Type B pancreatic cell (in vitro differentiated cells): ENCODE results near the gene PRM2. TPM values are rescaled to one million over a fixed set of nuclear protein-coding genes. Genes with fewer than 3 reads are reported as not detected.
A peak's percentile ranks its signal among the peaks of the same experiment; 100 is the strongest.

Experiments
- DNase-seq: peaks from one replicate; pipeline ENCODE4 v3.0.0; 2021; ENCODE audit warnings: mixed read lengths; ENCODE audit not compliant: unreplicated experiment; ENCODE audit errors: extremely low spot score
- H3K27ac Mint-ChIP-seq: 2 replicates; pipeline ENCODE4 v1.8.0; 2021; ENCODE audit warnings: mild to moderate bottlenecking, mixed read lengths
- H3K27me3 Mint-ChIP-seq: 2 replicates; pipeline ENCODE4 v1.8.0; 2021; ENCODE audit warnings: mixed read lengths
- H3K36me3 Mint-ChIP-seq: 2 replicates; pipeline ENCODE4 v1.8.0; 2021; ENCODE audit warnings: mixed read lengths
- H3K4me1 Mint-ChIP-seq: one replicate; pipeline ENCODE4 v1.8.0; 2021; ENCODE audit warnings: mixed read lengths; ENCODE audit not compliant: unreplicated experiment
- H3K4me3 Mint-ChIP-seq: 2 replicates; pipeline ENCODE4 v1.8.0; 2021; ENCODE audit warnings: mild to moderate bottlenecking, mixed read lengths
- H3K9me3 Mint-ChIP-seq: 2 replicates; pipeline ENCODE4 v1.8.0; 2021; ENCODE audit warnings: mixed read lengths
- total RNA-seq: library from RNA; stranded (reverse); gene quantifications from 2 replicates; pipeline ENCODE4 v1.2.1, GENCODE V29; 2021; ENCODE audit warnings: low replicate concordance
- TF ChIP-seq, protein P1 (sequence below): fragments of 200-600 bp; sonication (generic); conservative IDR thresholded peaks from 2 replicates; pipeline ENCODE4 v1.5.0; 2021; ENCODE audit warnings: antibody characterized with exemption, mild to moderate bottlenecking

Gene PRM2
- total RNA-seq, 1 donor from 2014 or later, result not detected

DNA sequence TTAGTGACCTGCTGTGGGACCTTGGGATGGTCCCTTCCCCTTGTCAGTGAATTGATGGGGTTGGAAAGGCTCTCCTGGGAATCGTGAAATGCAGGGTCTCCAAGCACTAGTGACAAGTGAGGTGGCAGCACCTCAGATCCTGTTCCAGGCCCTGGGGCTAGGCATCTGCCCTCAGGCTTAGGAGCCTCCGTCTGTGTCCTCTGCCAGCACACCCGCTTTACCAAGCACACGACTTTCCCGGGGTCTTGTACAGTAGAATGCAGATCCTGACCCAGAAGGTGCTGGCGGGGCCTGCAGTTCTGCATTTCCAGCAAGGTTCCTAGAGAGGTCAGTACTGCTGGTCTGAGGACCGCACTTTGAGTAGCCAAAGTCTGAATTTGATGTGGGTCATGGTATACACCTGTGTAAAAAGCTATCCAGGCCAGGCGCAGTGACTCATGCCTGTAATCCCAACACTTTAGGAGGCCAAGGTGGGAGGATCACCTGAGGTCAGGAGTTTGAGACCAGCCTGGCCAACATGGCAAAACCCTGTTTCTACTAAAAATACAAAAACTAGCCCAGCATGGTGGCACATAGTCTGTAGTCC lies 38.1 kb upstream of the PRM2 start:
- H3K4me3 Mint-ChIP-seq, result no peak overlapping the region
- no peaks in the 10 kb centered on the region for H3K27me3 Mint-ChIP-seq
- TF ChIP-seq, protein P1, sequence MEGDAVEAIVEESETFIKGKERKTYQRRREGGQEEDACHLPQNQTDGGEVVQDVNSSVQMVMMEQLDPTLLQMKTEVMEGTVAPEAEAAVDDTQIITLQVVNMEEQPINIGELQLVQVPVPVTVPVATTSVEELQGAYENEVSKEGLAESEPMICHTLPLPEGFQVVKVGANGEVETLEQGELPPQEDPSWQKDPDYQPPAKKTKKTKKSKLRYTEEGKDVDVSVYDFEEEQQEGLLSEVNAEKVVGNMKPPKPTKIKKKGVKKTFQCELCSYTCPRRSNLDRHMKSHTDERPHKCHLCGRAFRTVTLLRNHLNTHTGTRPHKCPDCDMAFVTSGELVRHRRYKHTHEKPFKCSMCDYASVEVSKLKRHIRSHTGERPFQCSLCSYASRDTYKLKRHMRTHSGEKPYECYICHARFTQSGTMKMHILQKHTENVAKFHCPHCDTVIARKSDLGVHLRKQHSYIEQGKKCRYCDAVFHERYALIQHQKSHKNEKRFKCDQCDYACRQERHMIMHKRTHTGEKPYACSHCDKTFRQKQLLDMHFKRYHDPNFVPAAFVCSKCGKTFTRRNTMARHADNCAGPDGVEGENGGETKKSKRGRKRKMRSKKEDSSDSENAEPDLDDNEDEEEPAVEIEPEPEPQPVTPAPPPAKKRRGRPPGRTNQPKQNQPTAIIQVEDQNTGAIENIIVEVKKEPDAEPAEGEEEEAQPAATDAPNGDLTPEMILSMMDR, result no peak
- peak overlapping the region; percentile 93 for H3K27ac Mint-ChIP-seq
- H3K36me3 Mint-ChIP-seq, result no peaks in the 10 kb centered on the region
- peaks cover 23% of the 10 kb centered on the region for H3K4me1 Mint-ChIP-seq
- no peak for DNase-seq
- no peaks in the 10 kb centered on the region for H3K9me3 Mint-ChIP-seq

DNA sequence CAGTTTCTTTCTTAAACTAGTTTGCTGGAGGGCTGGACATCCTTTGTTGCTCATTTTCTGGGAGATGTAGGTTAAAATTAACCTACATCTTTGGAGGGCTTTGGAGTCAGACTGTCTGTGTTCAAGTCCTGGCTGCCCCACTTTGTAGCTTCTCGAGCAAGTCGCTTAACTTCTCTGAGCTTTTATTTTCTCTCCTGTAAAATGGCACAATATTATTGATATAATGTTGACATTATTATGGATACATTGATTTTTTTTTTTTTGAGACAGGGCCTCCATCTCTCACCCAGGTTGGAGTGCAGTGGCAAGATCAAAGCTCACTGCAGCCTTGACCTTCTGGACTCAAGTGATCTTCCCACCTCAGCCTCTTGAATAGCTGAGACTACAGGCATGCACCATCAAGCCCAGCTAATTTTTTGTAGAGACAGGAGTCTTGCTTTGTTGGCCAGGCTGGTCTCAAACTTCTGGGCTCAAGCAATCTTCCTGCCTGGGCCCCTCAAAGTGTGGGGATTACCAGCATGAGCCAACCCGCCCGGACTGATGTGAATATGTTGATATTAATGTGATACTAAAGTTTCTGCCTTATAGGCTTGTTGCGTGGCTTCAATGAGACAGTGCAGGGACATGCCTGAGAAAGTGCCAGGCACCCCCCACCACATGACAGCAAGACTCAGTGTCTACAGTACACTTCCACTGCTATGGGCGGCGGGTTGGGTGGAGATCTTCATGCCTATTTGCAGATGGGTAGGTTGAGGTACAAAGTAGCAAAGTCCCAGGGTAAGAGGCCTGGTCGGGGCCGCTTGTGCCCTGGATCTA lies 37.4 kb upstream of the PRM2 start:
- H3K4me3 Mint-ChIP-seq, result peak overlapping the region; percentile 76
- no peaks in the 10 kb centered on the region for H3K36me3 Mint-ChIP-seq
- no peaks in the 10 kb centered on the region for H3K9me3 Mint-ChIP-seq
- H3K27ac Mint-ChIP-seq, result peak overlapping the region; percentile 93
- H3K27me3 Mint-ChIP-seq, result no peaks in the 10 kb centered on the region
- peaks cover 23% of the 10 kb centered on the region for H3K4me1 Mint-ChIP-seq
- no peak for DNase-seq
- TF ChIP-seq, protein P1, result no peak

DNA sequence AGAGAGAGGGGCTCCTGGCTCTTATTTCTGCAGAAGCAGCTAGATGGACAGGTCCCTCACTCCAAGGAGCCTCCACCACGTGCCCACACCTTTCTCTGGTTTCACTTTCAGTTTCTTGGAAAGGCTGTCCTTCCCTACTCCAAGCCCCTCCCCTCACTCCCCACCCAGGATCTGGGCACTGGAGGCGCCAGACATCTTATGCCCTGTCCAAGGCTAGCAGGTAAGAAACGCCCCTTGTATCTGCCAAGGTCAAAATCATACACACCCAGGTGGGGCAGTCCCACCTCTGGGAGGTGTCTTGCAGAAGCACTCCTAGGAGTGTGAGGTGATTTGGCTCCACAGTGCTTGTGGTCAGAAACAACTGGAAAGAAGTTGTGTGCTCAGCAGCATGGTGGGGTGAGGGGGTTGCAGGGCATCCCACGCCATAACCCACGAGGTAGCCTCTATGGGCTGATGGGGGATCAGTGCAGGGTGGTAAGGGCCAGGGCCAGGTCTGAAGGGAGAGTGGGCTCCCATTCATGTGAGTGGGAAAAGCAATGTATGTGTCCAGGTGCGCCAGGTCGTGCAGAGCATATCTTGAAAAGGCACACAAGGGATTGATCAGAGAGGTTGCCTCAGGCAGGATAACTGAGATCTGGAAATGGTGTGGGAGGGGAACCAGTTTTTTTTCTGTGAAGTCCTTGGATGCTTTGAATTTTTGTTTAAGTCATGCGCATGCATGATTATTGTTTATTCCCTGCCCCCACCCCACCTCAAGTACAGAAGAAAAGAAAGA lies 36.6 kb upstream of the PRM2 start:
- no peaks in the 10 kb centered on the region for H3K9me3 Mint-ChIP-seq
- no peaks in the 10 kb centered on the region for H3K36me3 Mint-ChIP-seq
- peak overlapping the region; percentile 93 for H3K27ac Mint-ChIP-seq
- no peak for DNase-seq
- no peaks in the 10 kb centered on the region for H3K27me3 Mint-ChIP-seq
- H3K4me3 Mint-ChIP-seq, result peak overlapping the region; percentile 76
- TF ChIP-seq, protein P1, result no peak
- H3K4me1 Mint-ChIP-seq, result peaks cover 23% of the 10 kb centered on the region

DNA sequence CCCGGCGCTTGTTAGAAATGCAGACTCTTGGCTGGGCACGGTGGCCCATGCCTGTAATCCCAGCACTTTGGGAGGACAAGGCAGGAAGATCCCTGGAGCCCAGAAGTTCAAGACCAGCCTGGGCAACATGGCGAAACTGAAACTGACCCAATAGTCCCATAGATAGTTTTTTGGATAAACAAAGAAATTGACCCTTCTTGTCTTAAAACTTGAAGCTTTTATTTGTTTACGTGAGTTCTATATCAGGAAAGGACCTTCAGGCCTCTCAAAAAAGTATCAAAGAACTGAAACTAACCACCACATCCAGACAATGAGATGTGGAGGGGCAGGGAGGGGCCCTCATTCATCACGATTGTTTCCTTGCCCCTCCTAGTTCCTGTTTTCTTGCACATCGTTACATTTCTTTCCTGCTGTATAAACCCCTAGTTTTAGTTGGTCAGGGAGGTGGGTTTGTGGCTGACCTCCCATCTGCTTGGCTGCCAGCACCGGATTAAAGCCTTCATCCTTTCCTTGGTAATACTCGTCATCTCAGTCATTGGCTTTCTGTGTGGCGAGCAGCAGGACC lies 34.8 kb upstream of the PRM2 start:
- TF ChIP-seq, protein P1, result no peak
- Mint-ChIP-seq H3K4me3 (no peak overlapping the region), H3K4me1 (peaks cover 20% of the 10 kb centered on the region), H3K27me3 (no peaks in the 10 kb centered on the region), H3K36me3 (no peaks in the 10 kb centered on the region), H3K27ac (no peak overlapping the region), H3K9me3 (no peaks in the 10 kb centered on the region)
- DNase-seq, result no peak

DNA sequence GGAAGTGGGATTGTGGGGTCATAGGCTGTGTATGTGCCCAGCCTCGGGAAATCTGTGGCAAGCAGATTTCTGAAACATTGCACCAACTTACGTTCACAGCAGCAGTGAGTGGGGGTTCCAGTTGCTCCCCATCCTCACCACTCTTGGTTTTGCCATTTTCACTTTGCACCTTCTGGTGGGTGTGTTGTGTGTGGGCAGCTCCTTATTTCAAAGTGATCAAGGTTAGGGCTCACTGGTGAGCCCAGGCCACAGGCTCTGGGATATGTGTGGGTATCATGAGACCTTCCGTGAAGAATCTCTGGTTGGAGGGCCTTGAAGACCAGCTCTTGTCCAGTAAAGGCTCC lies 34.3 kb upstream of the PRM2 start:
- H3K4me1 Mint-ChIP-seq, result peaks cover 17% of the 10 kb centered on the region
- TF ChIP-seq, protein P1, result no peak
- DNase-seq, result no peak
- H3K36me3 Mint-ChIP-seq, result no peaks in the 10 kb centered on the region
- no peak overlapping the region for H3K27ac Mint-ChIP-seq
- no peak overlapping the region for H3K4me3 Mint-ChIP-seq
- H3K9me3 Mint-ChIP-seq, result no peaks in the 10 kb centered on the region
- H3K27me3 Mint-ChIP-seq, result no peaks in the 10 kb centered on the region
